ENCODE measurements around the gene SSBP3. TPM values are rescaled to one million over a fixed set of nuclear protein-coding genes. Genes with fewer than 3 reads are reported as not detected.

Gene SSBP3
- total and polyA plus RNA-seq, 2 experiments from 2014 or later: 47.4 to 68.6 TPM

DNA sequence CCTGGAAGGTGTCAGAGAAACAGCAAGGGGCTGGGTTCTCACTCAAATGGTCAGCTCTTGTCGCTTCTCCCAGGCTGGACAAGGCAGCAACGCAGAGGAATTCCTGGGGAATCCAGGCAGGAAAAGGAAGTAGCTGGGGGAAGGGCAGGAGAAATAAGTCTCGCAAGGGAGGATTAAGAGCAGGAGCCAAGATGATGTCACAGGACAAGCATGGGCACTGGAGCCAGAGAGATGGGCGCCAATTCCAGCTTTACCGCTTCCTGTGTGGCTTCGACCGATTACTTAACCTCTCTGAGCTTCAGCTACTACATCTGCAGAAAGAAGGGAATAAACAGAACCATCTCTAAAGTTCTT is 70.5 kb downstream of the SSBP3 start:
- no peak for DNase-seq (ENCODE audit: low spot score)
- Histone ChIP-seq H4K20me1 (replicated peaks; ENCODE audit: insufficient read depth) (peaks cover 23% of the 10 kb centered on the region; the same call in 1 of the 2 replicates), H2AFZ (no peak overlapping the region), H3K4me3 (no peak overlapping the region), H3K4me2 (peak overlapping the region; percentile 62), H3K36me3 (ENCODE audit: insufficient read depth) (no peaks in the 10 kb centered on the region), H3K27me3 (ENCODE audit: insufficient read depth) (no peaks in the 10 kb centered on the region), H3K79me2 (replicated peaks; ENCODE audit: insufficient read depth) (peaks cover 99% of the 10 kb centered on the region), H3K9me2 (ENCODE audit: insufficient read depth) (no peaks in the 10 kb centered on the region), H3K27ac (ENCODE audit: low read depth) (peak overlapping the region; percentile 74), H3K4me1 (ENCODE audit: insufficient read depth) (peaks cover 84% of the 10 kb centered on the region), H3F3A (replicated peaks; ENCODE audit: low read depth) (peaks cover 10% of the 10 kb centered on the region; the same call in 1 of the 2 replicates)
- Mint-ChIP-seq H3K4me1 (peaks cover 86% of the 10 kb centered on the region), H3K27ac (peak overlapping the region; percentile 42; the same call in 1 of the 2 replicates), H3K36me3 (ENCODE audit: low read depth) (0 out of 3 replicates have a peak, but pooled peaks cover 3% of the 10 kb centered on the region), H3K9me3 (no peaks in the 10 kb centered on the region), H3K27me3 (ENCODE audit: insufficient read depth, low read depth, poor library complexity) (peaks cover 13% of the 10 kb centered on the region), H3K4me3 (no peak overlapping the region; the same call in 2 of the 3 replicates)
- no peak for TF ChIP-seq EZH2phosphoT487 (IDR thresholded peaks at IDR 0.05; ENCODE audit: unreplicated experiment)
- no peak for TF ChIP-seq ZNF114 (CRISPR knock-in tag; IDR thresholded peaks at IDR 0.05)
- TF ChIP-seq, protein P1, sequence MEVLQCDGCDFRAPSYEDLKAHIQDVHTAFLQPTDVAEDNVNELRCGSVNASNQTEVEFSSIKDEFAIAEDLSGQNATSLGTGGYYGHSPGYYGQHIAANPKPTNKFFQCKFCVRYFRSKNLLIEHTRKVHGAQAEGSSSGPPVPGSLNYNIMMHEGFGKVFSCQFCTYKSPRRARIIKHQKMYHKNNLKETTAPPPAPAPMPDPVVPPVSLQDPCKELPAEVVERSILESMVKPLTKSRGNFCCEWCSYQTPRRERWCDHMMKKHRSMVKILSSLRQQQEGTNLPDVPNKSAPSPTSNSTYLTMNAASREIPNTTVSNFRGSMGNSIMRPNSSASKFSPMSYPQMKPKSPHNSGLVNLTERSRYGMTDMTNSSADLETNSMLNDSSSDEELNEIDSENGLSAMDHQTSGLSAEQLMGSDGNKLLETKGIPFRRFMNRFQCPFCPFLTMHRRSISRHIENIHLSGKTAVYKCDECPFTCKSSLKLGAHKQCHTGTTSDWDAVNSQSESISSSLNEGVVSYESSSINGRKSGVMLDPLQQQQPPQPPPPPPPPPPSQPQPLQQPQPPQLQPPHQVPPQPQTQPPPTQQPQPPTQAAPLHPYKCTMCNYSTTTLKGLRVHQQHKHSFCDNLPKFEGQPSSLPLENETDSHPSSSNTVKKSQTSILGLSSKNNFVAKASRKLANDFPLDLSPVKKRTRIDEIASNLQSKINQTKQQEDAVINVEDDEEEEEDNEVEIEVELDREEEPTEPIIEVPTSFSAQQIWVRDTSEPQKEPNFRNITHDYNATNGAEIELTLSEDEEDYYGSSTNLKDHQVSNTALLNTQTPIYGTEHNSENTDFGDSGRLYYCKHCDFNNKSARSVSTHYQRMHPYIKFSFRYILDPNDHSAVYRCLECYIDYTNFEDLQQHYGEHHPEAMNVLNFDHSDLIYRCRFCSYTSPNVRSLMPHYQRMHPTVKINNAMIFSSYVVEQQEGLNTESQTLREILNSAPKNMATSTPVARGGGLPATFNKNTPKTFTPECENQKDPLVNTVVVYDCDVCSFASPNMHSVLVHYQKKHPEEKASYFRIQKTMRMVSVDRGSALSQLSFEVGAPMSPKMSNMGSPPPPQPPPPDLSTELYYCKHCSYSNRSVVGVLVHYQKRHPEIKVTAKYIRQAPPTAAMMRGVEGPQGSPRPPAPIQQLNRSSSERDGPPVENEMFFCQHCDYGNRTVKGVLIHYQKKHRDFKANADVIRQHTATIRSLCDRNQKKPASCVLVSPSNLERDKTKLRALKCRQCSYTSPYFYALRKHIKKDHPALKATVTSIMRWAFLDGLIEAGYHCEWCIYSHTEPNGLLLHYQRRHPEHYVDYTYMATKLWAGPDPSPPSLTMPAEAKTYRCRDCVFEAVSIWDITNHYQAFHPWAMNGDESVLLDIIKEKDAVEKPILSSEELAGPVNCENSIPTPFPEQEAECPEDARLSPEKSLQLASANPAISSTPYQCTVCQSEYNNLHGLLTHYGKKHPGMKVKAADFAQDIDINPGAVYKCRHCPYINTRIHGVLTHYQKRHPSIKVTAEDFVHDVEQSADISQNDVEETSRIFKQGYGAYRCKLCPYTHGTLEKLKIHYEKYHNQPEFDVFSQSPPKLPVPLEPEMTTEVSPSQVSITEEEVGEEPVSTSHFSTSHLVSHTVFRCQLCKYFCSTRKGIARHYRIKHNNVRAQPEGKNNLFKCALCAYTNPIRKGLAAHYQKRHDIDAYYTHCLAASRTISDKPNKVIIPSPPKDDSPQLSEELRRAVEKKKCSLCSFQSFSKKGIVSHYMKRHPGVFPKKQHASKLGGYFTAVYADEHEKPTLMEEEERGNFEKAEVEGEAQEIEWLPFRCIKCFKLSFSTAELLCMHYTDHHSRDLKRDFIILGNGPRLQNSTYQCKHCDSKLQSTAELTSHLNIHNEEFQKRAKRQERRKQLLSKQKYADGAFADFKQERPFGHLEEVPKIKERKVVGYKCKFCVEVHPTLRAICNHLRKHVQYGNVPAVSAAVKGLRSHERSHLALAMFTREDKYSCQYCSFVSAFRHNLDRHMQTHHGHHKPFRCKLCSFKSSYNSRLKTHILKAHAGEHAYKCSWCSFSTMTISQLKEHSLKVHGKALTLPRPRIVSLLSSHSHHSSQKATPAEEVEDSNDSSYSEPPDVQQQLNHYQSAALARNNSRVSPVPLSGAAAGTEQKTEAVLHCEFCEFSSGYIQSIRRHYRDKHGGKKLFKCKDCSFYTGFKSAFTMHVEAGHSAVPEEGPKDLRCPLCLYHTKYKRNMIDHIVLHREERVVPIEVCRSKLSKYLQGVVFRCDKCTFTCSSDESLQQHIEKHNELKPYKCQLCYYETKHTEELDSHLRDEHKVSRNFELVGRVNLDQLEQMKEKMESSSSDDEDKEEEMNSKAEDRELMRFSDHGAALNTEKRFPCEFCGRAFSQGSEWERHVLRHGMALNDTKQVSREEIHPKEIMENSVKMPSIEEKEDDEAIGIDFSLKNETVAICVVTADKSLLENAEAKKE (CRISPR knock-in tag; IDR thresholded peaks at IDR 0.05): no peak
- TF ChIP-seq, protein P2, sequence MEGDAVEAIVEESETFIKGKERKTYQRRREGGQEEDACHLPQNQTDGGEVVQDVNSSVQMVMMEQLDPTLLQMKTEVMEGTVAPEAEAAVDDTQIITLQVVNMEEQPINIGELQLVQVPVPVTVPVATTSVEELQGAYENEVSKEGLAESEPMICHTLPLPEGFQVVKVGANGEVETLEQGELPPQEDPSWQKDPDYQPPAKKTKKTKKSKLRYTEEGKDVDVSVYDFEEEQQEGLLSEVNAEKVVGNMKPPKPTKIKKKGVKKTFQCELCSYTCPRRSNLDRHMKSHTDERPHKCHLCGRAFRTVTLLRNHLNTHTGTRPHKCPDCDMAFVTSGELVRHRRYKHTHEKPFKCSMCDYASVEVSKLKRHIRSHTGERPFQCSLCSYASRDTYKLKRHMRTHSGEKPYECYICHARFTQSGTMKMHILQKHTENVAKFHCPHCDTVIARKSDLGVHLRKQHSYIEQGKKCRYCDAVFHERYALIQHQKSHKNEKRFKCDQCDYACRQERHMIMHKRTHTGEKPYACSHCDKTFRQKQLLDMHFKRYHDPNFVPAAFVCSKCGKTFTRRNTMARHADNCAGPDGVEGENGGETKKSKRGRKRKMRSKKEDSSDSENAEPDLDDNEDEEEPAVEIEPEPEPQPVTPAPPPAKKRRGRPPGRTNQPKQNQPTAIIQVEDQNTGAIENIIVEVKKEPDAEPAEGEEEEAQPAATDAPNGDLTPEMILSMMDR (conservative IDR thresholded peaks at IDR 0.05; ENCODE audit: low read depth in 2 of 2): no peak
- no peak for TF ChIP-seq JUNB (IDR thresholded peaks at IDR 0.05; ENCODE audit: unreplicated experiment)
- TF ChIP-seq, protein P3, sequence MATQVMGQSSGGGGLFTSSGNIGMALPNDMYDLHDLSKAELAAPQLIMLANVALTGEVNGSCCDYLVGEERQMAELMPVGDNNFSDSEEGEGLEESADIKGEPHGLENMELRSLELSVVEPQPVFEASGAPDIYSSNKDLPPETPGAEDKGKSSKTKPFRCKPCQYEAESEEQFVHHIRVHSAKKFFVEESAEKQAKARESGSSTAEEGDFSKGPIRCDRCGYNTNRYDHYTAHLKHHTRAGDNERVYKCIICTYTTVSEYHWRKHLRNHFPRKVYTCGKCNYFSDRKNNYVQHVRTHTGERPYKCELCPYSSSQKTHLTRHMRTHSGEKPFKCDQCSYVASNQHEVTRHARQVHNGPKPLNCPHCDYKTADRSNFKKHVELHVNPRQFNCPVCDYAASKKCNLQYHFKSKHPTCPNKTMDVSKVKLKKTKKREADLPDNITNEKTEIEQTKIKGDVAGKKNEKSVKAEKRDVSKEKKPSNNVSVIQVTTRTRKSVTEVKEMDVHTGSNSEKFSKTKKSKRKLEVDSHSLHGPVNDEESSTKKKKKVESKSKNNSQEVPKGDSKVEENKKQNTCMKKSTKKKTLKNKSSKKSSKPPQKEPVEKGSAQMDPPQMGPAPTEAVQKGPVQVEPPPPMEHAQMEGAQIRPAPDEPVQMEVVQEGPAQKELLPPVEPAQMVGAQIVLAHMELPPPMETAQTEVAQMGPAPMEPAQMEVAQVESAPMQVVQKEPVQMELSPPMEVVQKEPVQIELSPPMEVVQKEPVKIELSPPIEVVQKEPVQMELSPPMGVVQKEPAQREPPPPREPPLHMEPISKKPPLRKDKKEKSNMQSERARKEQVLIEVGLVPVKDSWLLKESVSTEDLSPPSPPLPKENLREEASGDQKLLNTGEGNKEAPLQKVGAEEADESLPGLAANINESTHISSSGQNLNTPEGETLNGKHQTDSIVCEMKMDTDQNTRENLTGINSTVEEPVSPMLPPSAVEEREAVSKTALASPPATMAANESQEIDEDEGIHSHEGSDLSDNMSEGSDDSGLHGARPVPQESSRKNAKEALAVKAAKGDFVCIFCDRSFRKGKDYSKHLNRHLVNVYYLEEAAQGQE (IDR thresholded peaks at IDR 0.05; ENCODE audit: unreplicated experiment): no peak
- no peak for TF ChIP-seq POLR2AphosphoS5 (IDR thresholded peaks at IDR 0.05; ENCODE audit: low read depth)
- TF ChIP-seq NANOG (IDR thresholded peaks at IDR 0.05; ENCODE audit: borderline replicate concordance): no peak
- TF ChIP-seq, protein P4, sequence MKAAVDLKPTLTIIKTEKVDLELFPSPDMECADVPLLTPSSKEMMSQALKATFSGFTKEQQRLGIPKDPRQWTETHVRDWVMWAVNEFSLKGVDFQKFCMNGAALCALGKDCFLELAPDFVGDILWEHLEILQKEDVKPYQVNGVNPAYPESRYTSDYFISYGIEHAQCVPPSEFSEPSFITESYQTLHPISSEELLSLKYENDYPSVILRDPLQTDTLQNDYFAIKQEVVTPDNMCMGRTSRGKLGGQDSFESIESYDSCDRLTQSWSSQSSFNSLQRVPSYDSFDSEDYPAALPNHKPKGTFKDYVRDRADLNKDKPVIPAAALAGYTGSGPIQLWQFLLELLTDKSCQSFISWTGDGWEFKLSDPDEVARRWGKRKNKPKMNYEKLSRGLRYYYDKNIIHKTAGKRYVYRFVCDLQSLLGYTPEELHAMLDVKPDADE (IDR thresholded peaks at IDR 0.05): no peak
- no peak for TF ChIP-seq ZNF331 (CRISPR knock-in tag; IDR thresholded peaks at IDR 0.05; ENCODE audit: low read depth)
- TF ChIP-seq CREB1 (CRISPR knock-in tag; IDR thresholded peaks at IDR 0.05; ENCODE audit: low read depth): no peak
- TF ChIP-seq STAT1 (IDR thresholded peaks at IDR 0.05; ENCODE audit: unreplicated experiment): no peak
- no peak for TF ChIP-seq EZH2 (IDR thresholded peaks at IDR 0.05; ENCODE audit: low read depth, unreplicated experiment)
- no peak for ATAC-seq
